ENCODE results near the gene GALNTL6. TPM values are rescaled to one million over a fixed set of nuclear protein-coding genes. Genes with fewer than 3 reads are reported as not detected.

Gene GALNTL6
- total and polyA plus RNA-seq, 8 donors, result 0.13 to 0.41 (median 0.21) TPM; not detected in 4

DNA sequence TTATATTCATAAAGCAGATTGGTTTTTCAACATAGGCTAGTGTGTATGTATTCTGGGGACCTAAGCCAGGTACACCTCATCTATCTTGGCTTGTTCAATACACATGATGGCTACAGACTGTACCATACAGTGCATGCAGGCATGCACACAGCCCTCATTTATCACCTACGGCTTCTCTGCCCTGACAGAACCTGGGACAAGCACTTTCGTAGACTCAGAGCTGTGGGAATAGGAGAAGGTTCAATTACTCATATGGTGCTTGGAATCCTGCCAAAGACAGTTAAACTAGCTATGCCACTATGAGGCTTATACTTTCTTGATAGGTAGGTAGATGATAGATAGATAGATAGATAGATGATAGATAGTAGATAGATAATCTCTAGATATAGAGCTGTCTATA is 457.2 kb downstream of the GALNTL6 start:
- Histone ChIP-seq H3K27ac (no peak overlapping the region), H3K27me3 (no peaks in the 10 kb centered on the region), H3K36me3 (no peaks in the 10 kb centered on the region), H3K9me3 (no peaks in the 10 kb centered on the region), H3K4me1 (no peaks in the 10 kb centered on the region), H3K4me3 (no peak overlapping the region)
- TF ChIP-seq, protein P1, sequence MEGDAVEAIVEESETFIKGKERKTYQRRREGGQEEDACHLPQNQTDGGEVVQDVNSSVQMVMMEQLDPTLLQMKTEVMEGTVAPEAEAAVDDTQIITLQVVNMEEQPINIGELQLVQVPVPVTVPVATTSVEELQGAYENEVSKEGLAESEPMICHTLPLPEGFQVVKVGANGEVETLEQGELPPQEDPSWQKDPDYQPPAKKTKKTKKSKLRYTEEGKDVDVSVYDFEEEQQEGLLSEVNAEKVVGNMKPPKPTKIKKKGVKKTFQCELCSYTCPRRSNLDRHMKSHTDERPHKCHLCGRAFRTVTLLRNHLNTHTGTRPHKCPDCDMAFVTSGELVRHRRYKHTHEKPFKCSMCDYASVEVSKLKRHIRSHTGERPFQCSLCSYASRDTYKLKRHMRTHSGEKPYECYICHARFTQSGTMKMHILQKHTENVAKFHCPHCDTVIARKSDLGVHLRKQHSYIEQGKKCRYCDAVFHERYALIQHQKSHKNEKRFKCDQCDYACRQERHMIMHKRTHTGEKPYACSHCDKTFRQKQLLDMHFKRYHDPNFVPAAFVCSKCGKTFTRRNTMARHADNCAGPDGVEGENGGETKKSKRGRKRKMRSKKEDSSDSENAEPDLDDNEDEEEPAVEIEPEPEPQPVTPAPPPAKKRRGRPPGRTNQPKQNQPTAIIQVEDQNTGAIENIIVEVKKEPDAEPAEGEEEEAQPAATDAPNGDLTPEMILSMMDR (IDR thresholded peaks at IDR 0.05), result no peak
- ATAC-seq (no peak), FAIRE-seq (no peak), DNase-seq (no peak)
- intact Hi-C loops (cut with DNase I), result no loop called here
- WGBS, 2 donors, result 12 to 21% methylated on average over 2 of the region's 2 CpGs

DNA sequence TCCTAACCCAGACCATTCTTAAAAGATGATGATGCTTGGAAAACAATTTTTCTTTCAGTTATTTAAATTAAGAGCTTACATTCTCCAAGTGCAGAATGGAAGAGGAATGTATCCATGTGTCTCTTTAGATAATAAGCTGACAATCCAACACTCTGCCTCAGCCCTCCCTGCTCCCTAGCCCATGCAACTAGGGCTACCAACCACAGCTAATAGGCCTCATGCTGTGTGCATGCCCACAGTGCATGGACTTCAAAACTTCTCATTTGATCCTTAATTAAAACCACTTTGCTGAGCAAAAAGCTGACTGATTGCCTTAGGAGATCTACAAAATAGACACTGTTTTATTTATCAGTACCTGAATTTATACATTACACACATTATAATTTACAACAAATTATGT is 473.9 kb downstream of the GALNTL6 start:
- Histone ChIP-seq H3K27me3 (no peaks in the 10 kb centered on the region), H3K4me3 (no peak overlapping the region), H3K27ac (no peak overlapping the region), H3K36me3 (no peaks in the 10 kb centered on the region), H3K4me1 (no peaks in the 10 kb centered on the region), H3K9me3 (no peaks in the 10 kb centered on the region)
- FAIRE-seq (no peak), DNase-seq (no peak), ATAC-seq (no peak)
- intact Hi-C loops (cut with DNase I), result no loop called here
- TF ChIP-seq, protein P1 (IDR thresholded peaks at IDR 0.05), result no peak

DNA sequence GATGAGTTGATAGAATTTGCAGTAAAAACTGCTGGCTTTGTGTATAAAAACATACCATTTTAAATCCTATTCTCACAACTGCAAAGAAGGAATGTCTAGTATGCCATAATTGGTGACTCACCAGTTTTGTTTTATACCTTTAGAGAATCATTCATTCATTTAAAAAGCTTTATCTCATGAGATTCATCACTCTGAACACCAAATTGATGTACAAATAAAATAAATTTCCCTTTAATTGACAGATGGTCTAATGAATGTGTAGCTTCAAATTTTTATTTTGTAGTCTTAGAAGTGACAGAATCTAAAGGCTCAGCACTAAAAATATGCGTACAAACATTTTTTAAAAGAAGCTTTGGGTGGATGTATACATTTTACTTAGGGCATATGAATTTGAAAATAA is 492.5 kb downstream of the GALNTL6 start:
- intact Hi-C loops (cut with DNase I), result no loop called here
- WGBS, 2 donors, result 66 to 84% methylated on average over 1 of the region's 1 CpG
- no peaks in the 10 kb centered on the region for H3K9me3 ChIP-seq
- no peaks in the 10 kb centered on the region for H3K4me1 ChIP-seq
- FAIRE-seq, result no peak
- no peak overlapping the region for H3K4me3 ChIP-seq
- TF ChIP-seq, protein P1 (IDR thresholded peaks at IDR 0.05), result no peak
- no peaks in the 10 kb centered on the region for H3K27me3 ChIP-seq
- DNase-seq, result no peak
- no peaks in the 10 kb centered on the region for H3K36me3 ChIP-seq
- no peak for ATAC-seq
- no peak overlapping the region for H3K27ac ChIP-seq

DNA sequence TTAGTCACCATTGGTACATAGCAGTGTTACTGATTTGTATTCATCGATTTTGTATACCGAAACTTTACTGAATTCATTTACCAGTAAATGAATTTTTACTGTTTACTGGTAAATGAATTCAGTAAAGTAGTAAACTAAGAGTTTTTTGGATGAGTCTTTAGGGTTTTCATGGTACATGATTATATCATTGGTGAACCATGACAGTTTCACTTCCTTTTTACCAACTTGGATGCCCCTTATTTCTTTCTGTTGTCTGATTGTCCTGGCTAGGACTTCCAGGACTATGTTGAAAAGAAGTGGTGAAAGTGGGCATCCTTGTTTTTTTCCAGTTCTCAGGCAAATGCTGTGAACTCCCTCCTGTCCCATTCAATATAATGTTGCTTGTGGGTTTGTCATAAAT is 494.9 kb downstream of the GALNTL6 start:
- Histone ChIP-seq H3K4me1 (no peaks in the 10 kb centered on the region), H3K27me3 (no peaks in the 10 kb centered on the region), H3K4me3 (no peak overlapping the region), H3K36me3 (no peaks in the 10 kb centered on the region), H3K27ac (no peak overlapping the region), H3K9me3 (no peaks in the 10 kb centered on the region)
- FAIRE-seq (no peak), DNase-seq (no peak), ATAC-seq (no peak)
- intact Hi-C loops (cut with DNase I), result no loop called here
- WGBS, 2 donors, result 68 to 93% methylated on average over 2 of the region's 2 CpGs
- TF ChIP-seq, protein P1 (IDR thresholded peaks at IDR 0.05), result no peak

DNA sequence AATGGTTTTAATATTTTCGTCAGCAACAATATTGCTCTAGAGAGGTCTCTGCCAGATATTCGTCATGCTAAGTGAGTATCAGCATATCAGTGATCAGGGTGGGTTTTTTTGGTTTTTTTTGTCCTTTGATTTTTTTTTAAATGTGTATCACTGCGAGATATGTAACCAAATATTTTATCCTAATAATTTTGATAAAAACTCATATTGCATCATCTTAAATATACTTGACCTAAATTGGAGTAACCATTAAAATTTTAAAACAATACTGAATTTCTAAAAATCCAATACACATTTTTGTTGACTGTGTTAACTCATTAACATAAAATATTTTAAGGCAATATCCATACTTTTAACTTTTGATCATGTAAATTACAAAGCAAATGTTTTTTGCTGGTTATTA is 498.5 kb downstream of the GALNTL6 start:
- no peaks in the 10 kb centered on the region for H3K4me1 ChIP-seq
- 52 to 73% methylated on average over 3 of the region's 3 CpGs for WGBS, 2 donors
- no peak overlapping the region for H3K27ac ChIP-seq
- H3K4me3 ChIP-seq, result no peak overlapping the region
- TF ChIP-seq, protein P1 (IDR thresholded peaks at IDR 0.05), result no peak
- ATAC-seq, result no peak
- FAIRE-seq, result no peak
- H3K9me3 ChIP-seq, result no peaks in the 10 kb centered on the region
- H3K36me3 ChIP-seq, result no peaks in the 10 kb centered on the region
- DNase-seq, result no peak
- intact Hi-C loops (cut with DNase I), result no loop called here
- H3K27me3 ChIP-seq, result no peaks in the 10 kb centered on the region

All from pancreas (tissue), 10 donors.